HL-60 (cell line): ENCODE data around the gene CPT1B.

Experiments
- DNase-seq, 2 experiments: peaks; one replicate each; pipeline ENCODE4 v3.0.0-alpha.2; 2010 to 2020; ENCODE audit warnings: low read depth in 1 of 2, low spot score in 1 of 2
- H3K27ac ChIP-seq: fragments of 250-450 bp; sonication (Bioruptor Pico); replicated peaks from 2 replicates; pipeline ENCODE4 v1.5.1; 2020; ENCODE audit warnings: mild to moderate bottlenecking, moderate library complexity
- H3K27me3 ChIP-seq: fragments of 250-450 bp; sonication (Bioruptor Pico); 2 replicates; pipeline ENCODE4 v1.5.1; 2021; ENCODE audit warnings: mild to moderate bottlenecking, moderate library complexity; ENCODE audit not compliant: insufficient read depth, poor library complexity, severe bottlenecking
- H3K4me3 ChIP-seq: replicated peaks from 2 replicates; pipeline ENCODE4 v1.5.1; 2011; ENCODE audit warnings: mild to moderate bottlenecking, control low read depth, low read length; ENCODE audit not compliant: insufficient read depth
- GABPA ChIP-seq: IDR thresholded peaks from 2 replicates; pipeline ENCODE4 v1.6.1; 2012; ENCODE audit warnings: low read depth
- POLR2AphosphoS5 ChIP-seq: IDR thresholded peaks from 2 replicates; pipeline ENCODE4 v1.6.1; 2012; ENCODE audit warnings: low read depth
- SPI1 ChIP-seq: IDR thresholded peaks from 2 replicates; pipeline ENCODE4 v1.6.1; 2012; ENCODE audit warnings: low read depth, mild to moderate bottlenecking, borderline replicate concordance
- TF ChIP-seq, protein P1 (sequence below): IDR thresholded peaks from one replicate; pipeline ENCODE4 v1.5.1; 2011; ENCODE audit warnings: low read length, control low read depth, inconsistent platforms; ENCODE audit not compliant: insufficient read depth
- TF ChIP-seq, protein P2 (sequence below): IDR thresholded peaks from 2 replicates; pipeline ENCODE4 v1.6.1; 2012; ENCODE audit warnings: low read depth; ENCODE audit not compliant: insufficient replicate concordance

Gene CPT1B

DNA sequence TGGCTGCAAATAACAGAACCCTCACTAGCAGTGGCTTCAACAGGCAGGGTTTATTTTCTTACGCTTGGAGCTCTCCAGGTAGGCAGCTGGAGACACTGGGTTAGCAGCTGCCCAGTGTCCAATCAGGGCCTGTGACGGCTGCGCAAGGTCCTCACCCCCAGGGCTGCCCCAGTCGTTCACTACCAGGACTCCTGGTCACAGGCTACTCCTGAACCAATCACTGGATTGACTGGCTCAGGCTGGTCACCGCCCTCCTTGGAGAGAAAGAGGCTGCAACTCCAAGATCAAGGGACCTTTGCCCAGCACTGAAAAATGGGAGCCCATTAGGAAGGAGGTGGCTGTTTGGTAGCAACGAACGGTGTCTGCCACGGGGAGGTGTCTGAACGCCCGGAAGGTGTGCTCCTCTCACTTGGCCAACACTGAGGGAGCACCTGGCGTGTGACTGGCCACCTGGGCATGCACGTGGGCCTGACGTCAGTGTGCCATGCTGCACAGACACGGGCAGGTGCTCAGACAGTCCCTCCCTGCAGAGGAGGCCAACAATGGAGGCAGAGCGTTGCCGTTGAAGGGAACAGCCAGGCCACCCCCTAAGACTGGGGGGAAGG, 44.6 kb upstream of the CPT1B start:
- Histone ChIP-seq H3K4me3 (no peak overlapping the region), H3K27ac (peak overlapping the region; percentile 59), H3K27me3 (no peaks in the 10 kb centered on the region)
- TF ChIP-seq GABPA (no peak), POLR2AphosphoS5 (no peak), SPI1 (no peak)
- TF ChIP-seq, protein P1, sequence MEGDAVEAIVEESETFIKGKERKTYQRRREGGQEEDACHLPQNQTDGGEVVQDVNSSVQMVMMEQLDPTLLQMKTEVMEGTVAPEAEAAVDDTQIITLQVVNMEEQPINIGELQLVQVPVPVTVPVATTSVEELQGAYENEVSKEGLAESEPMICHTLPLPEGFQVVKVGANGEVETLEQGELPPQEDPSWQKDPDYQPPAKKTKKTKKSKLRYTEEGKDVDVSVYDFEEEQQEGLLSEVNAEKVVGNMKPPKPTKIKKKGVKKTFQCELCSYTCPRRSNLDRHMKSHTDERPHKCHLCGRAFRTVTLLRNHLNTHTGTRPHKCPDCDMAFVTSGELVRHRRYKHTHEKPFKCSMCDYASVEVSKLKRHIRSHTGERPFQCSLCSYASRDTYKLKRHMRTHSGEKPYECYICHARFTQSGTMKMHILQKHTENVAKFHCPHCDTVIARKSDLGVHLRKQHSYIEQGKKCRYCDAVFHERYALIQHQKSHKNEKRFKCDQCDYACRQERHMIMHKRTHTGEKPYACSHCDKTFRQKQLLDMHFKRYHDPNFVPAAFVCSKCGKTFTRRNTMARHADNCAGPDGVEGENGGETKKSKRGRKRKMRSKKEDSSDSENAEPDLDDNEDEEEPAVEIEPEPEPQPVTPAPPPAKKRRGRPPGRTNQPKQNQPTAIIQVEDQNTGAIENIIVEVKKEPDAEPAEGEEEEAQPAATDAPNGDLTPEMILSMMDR = no peak
- TF ChIP-seq, protein P2, sequence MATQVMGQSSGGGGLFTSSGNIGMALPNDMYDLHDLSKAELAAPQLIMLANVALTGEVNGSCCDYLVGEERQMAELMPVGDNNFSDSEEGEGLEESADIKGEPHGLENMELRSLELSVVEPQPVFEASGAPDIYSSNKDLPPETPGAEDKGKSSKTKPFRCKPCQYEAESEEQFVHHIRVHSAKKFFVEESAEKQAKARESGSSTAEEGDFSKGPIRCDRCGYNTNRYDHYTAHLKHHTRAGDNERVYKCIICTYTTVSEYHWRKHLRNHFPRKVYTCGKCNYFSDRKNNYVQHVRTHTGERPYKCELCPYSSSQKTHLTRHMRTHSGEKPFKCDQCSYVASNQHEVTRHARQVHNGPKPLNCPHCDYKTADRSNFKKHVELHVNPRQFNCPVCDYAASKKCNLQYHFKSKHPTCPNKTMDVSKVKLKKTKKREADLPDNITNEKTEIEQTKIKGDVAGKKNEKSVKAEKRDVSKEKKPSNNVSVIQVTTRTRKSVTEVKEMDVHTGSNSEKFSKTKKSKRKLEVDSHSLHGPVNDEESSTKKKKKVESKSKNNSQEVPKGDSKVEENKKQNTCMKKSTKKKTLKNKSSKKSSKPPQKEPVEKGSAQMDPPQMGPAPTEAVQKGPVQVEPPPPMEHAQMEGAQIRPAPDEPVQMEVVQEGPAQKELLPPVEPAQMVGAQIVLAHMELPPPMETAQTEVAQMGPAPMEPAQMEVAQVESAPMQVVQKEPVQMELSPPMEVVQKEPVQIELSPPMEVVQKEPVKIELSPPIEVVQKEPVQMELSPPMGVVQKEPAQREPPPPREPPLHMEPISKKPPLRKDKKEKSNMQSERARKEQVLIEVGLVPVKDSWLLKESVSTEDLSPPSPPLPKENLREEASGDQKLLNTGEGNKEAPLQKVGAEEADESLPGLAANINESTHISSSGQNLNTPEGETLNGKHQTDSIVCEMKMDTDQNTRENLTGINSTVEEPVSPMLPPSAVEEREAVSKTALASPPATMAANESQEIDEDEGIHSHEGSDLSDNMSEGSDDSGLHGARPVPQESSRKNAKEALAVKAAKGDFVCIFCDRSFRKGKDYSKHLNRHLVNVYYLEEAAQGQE = no peak
- no peak for DNase-seq

- H3K27me3 ChIP-seq = no peaks in the 10 kb centered on the region
- peak overlapping the region; percentile 59 for H3K27ac ChIP-seq
- DNase-seq = peak in 1 of 2 experiments; percentile 42
- peak overlapping the region; percentile 27 for H3K4me3 ChIP-seq
- TF ChIP-seq POLR2AphosphoS5 (no peak), GABPA (no peak), SPI1 (peak; percentile 29; the same call in 1 of the 2 replicates)
- TF ChIP-seq, protein P1 = peak; percentile 26
- TF ChIP-seq, protein P2 = no peak
These were observed 43.9 kb upstream of the CPT1B start for GRCh38 chr22:50621948-50622722.

GRCh38 chr22:50621356-50621880, 43.2 kb upstream of the CPT1B start:
- peak; percentile 71 to 74 for DNase-seq
- H3K4me3 ChIP-seq = no peak overlapping the region; the same call in 1 of the 2 replicates
- H3K27me3 ChIP-seq = no peaks in the 10 kb centered on the region
- peak overlapping the region; percentile 59 for H3K27ac ChIP-seq
- TF ChIP-seq GABPA = no peak
- TF ChIP-seq POLR2AphosphoS5 = 0 out of 2 replicates have a peak, but pooled peaks have one; percentile 17
- TF ChIP-seq SPI1 = peak; percentile 94
- TF ChIP-seq, protein P2 = no peak
- TF ChIP-seq, protein P1 = no peak
